ENCODE results near the gene MUC5AC. TPM values are rescaled to one million over a fixed set of nuclear protein-coding genes. Genes with fewer than 3 reads are reported as not detected.
"Not testable (repeated sequence)": the region's sequence is repeated elsewhere in the genome, so short reads cannot be mapped to it uniquely, and the experiment has no call there.

The MUC5AC gene
- total RNA-seq, 2 experiments from 2014 or later: not detected

GRCh38 chr11:1173396-1173795, 15.6 kb downstream of the MUC5AC start:
- CTCF ChIA-PET; H3K9me3 Mint-ChIP-seq (ENCODE audit: insufficient read depth); H3K27ac Mint-ChIP-seq; H3K4me1 Mint-ChIP-seq (ENCODE audit: low read depth); ATAC-seq; H3K4me3 Mint-ChIP-seq; H3K27me3 Mint-ChIP-seq (ENCODE audit: low read depth); POLR2A ChIA-PET; DNase-seq; H3K36me3 Mint-ChIP-seq (ENCODE audit: low read depth): not testable (repeated sequence)

- Mint-ChIP-seq H3K27ac (no peak overlapping the region), H3K9me3 (ENCODE audit: insufficient read depth) (no peaks in the 10 kb centered on the region), H3K36me3 (ENCODE audit: low read depth) (no peaks in the 10 kb centered on the region), H3K4me3 (no peak overlapping the region), H3K27me3 (ENCODE audit: low read depth) (no peaks in the 10 kb centered on the region), H3K4me1 (ENCODE audit: low read depth) (no peaks in the 10 kb centered on the region)
- POLR2A ChIA-PET: no interaction called here
- CTCF ChIA-PET: no interaction called here
- ATAC-seq: no peak
- no peak for DNase-seq
These were observed 17.0 kb downstream of the MUC5AC start for GRCh38 chr11:1174441-1175370.

- ATAC-seq (no peak), DNase-seq (no peak)
- Mint-ChIP-seq H3K4me3 (no peak overlapping the region), H3K27ac (no peak overlapping the region), H3K36me3 (ENCODE audit: low read depth) (no peaks in the 10 kb centered on the region), H3K9me3 (ENCODE audit: insufficient read depth) (no peaks in the 10 kb centered on the region), H3K4me1 (ENCODE audit: low read depth) (no peaks in the 10 kb centered on the region), H3K27me3 (ENCODE audit: low read depth) (no peaks in the 10 kb centered on the region)
- ChIA-PET POLR2A (no interaction called here), CTCF (no interaction called here)
These were observed 17.9 kb downstream of the MUC5AC start for GRCh38 chr11:1175461-1176223.

- ChIA-PET POLR2A (no interaction called here), CTCF (no interaction called here)
- Mint-ChIP-seq H3K4me1 (ENCODE audit: low read depth) (no peaks in the 10 kb centered on the region), H3K4me3 (no peak overlapping the region), H3K27ac (no peak overlapping the region), H3K36me3 (ENCODE audit: low read depth) (no peaks in the 10 kb centered on the region), H3K27me3 (ENCODE audit: low read depth) (no peaks in the 10 kb centered on the region), H3K9me3 (ENCODE audit: insufficient read depth) (no peaks in the 10 kb centered on the region)
- DNase-seq: no peak
- no peak for ATAC-seq
These were observed 18.7 kb downstream of the MUC5AC start for GRCh38 chr11:1176224-1177019.

GRCh38 chr11:1177020-1177770, 19.4 kb downstream of the MUC5AC start:
- H3K9me3 Mint-ChIP-seq (ENCODE audit: insufficient read depth): no peaks in the 10 kb centered on the region
- H3K4me3 Mint-ChIP-seq: no peak overlapping the region
- ATAC-seq: no peak
- no peaks in the 10 kb centered on the region for H3K4me1 Mint-ChIP-seq (ENCODE audit: low read depth)
- no peaks in the 10 kb centered on the region for H3K27me3 Mint-ChIP-seq (ENCODE audit: low read depth)
- CTCF ChIA-PET: no interaction called here
- no peak for DNase-seq
- no peak overlapping the region for H3K27ac Mint-ChIP-seq
- POLR2A ChIA-PET: no interaction called here
- no peaks in the 10 kb centered on the region for H3K36me3 Mint-ChIP-seq (ENCODE audit: low read depth)

GRCh38 chr11:1177771-1178090, 20.0 kb downstream of the MUC5AC start:
- POLR2A ChIA-PET: no interaction called here
- DNase-seq: no peak
- CTCF ChIA-PET: no interaction called here
- H3K9me3 Mint-ChIP-seq (ENCODE audit: insufficient read depth): no peaks in the 10 kb centered on the region
- H3K27me3 Mint-ChIP-seq (ENCODE audit: low read depth): no peaks in the 10 kb centered on the region
- no peak overlapping the region for H3K27ac Mint-ChIP-seq
- H3K4me3 Mint-ChIP-seq: no peak overlapping the region
- ATAC-seq: no peak
- H3K36me3 Mint-ChIP-seq (ENCODE audit: low read depth): no peaks in the 10 kb centered on the region
- no peaks in the 10 kb centered on the region for H3K4me1 Mint-ChIP-seq (ENCODE audit: low read depth)

- ATAC-seq (no peak), DNase-seq (no peak)
- Mint-ChIP-seq H3K4me1 (ENCODE audit: low read depth) (no peaks in the 10 kb centered on the region), H3K9me3 (ENCODE audit: insufficient read depth) (no peaks in the 10 kb centered on the region), H3K27ac (no peak overlapping the region), H3K36me3 (ENCODE audit: low read depth) (no peaks in the 10 kb centered on the region), H3K4me3 (no peak overlapping the region), H3K27me3 (ENCODE audit: low read depth) (no peaks in the 10 kb centered on the region)
- POLR2A ChIA-PET: no interaction called here
- CTCF ChIA-PET: no interaction called here
These were observed 20.6 kb downstream of the MUC5AC start for GRCh38 chr11:1178201-1178885.

GRCh38 chr11:1178906-1179305, 21.2 kb downstream of the MUC5AC start:
- ChIA-PET CTCF (no interaction called here), POLR2A (no interaction called here)
- no peak overlapping the region for H3K27ac Mint-ChIP-seq
- no peaks in the 10 kb centered on the region for H3K27me3 Mint-ChIP-seq (ENCODE audit: low read depth)
- ATAC-seq (no peak), DNase-seq (no peak)
- no peaks in the 10 kb centered on the region for H3K4me1 Mint-ChIP-seq (ENCODE audit: low read depth)
- H3K9me3 Mint-ChIP-seq (ENCODE audit: insufficient read depth): no peaks in the 10 kb centered on the region
- H3K4me3 Mint-ChIP-seq: no peak overlapping the region
- H3K36me3 Mint-ChIP-seq (ENCODE audit: low read depth): no peaks in the 10 kb centered on the region

GRCh38 chr11:1179641-1180040, 21.9 kb downstream of the MUC5AC start:
- Mint-ChIP-seq H3K9me3 (ENCODE audit: insufficient read depth) (no peaks in the 10 kb centered on the region), H3K4me3 (no peak overlapping the region), H3K27me3 (ENCODE audit: low read depth) (no peaks in the 10 kb centered on the region), H3K4me1 (ENCODE audit: low read depth) (no peaks in the 10 kb centered on the region), H3K36me3 (ENCODE audit: low read depth) (no peaks in the 10 kb centered on the region), H3K27ac (no peak overlapping the region)
- POLR2A ChIA-PET: no interaction called here
- CTCF ChIA-PET: no interaction called here
- DNase-seq (no peak), ATAC-seq (no peak)

- H3K36me3 Mint-ChIP-seq (ENCODE audit: low read depth): no peaks in the 10 kb centered on the region
- CTCF ChIA-PET: no interaction called here
- no peaks in the 10 kb centered on the region for H3K9me3 Mint-ChIP-seq (ENCODE audit: insufficient read depth)
- no peaks in the 10 kb centered on the region for H3K27me3 Mint-ChIP-seq (ENCODE audit: low read depth)
- no peaks in the 10 kb centered on the region for H3K4me1 Mint-ChIP-seq (ENCODE audit: low read depth)
- DNase-seq (no peak), ATAC-seq (no peak)
- H3K4me3 Mint-ChIP-seq: no peak overlapping the region
- POLR2A ChIA-PET: no interaction called here
- H3K27ac Mint-ChIP-seq: no peak overlapping the region
These were observed 22.4 kb downstream of the MUC5AC start for GRCh38 chr11:1180171-1180570.

GRCh38 chr11:1180947-1181391, 23.2 kb downstream of the MUC5AC start:
- no peaks in the 10 kb centered on the region for H3K9me3 Mint-ChIP-seq (ENCODE audit: insufficient read depth)
- H3K4me1 Mint-ChIP-seq (ENCODE audit: low read depth): no peaks in the 10 kb centered on the region
- H3K27ac Mint-ChIP-seq: no peak overlapping the region
- POLR2A ChIA-PET: no interaction called here
- H3K36me3 Mint-ChIP-seq (ENCODE audit: low read depth): no peaks in the 10 kb centered on the region
- H3K4me3 Mint-ChIP-seq: no peak overlapping the region
- no peaks in the 10 kb centered on the region for H3K27me3 Mint-ChIP-seq (ENCODE audit: low read depth)
- ATAC-seq (no peak), DNase-seq (no peak)
- CTCF ChIA-PET: no interaction called here

Measured in activated CD8-positive, alpha-beta T cell treated with anti-CD3 and anti-CD28 coated beads, Interleukin-2, amount 10 ng/mL, durations not matched to agents 7 days and 5 days (primary cell).